ENCODE data around the gene ETF1.

Gene ETF1

GRCh38 chr5:138463419-138464007 is 79.5 kb downstream of the ETF1 start:
- DNase-seq: peak; percentile 19
- no peak for ATAC-seq

GRCh38 chr5:138461343-138462125 is 81.5 kb downstream of the ETF1 start:
- no peak for ATAC-seq
- DNase-seq: no peak

GRCh38 chr5:138460032-138460693 is 82.9 kb downstream of the ETF1 start:
- no peak for DNase-seq
- ATAC-seq: no peak

DNA sequence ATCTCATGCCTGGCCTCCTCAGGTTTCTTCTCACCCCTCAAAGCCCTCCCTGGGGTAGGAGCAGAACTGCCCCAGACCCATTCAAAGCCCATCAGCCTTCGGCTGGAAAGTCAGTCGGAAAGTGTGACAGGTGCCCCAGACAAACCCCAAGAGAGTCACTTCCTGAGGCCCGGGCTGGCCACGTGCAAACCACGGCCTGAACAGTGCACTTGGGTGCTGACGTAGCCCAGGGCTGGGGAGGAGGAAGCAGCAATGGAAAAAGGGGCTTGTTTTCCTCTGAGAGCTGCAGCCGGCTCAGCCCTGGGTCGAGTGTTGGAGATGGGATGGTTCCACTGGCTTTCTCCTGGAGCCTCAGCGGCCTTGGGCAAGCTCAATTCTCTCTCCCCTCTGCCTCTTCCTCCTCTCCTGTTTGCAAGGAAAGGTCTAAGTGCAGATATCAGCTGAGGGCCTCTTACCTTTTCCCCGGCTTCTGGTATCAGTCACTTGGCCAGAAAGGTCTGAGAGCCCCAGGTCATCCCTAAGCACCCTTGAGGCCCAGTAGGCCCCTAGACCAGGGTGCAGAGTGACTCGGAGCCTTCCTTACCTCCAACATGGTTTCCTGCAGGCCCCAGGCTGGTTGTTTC is 83.6 kb downstream of the ETF1 start:
- ATAC-seq: peak; percentile 84

DNA sequence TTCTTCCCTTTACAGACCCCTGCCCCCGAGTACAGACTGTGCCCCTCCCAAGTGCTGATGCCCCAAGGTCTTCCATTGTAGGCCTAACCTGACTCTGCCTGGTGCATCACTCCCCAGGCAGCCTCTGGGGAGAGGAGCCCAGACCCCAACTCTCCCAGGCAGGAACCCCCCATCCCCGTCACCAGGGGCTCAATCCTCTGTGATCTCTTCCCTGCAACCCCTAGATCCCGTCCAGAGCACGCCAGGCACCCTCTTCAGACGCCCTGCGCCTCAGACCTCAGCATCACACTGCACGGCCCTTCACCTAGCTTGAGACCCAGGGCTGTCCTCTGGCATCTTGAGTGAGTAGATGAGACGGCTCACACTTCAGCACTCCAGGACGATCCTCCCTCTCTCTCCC is 84.2 kb downstream of the ETF1 start:
- ATAC-seq: peak; percentile 15
- no peak for DNase-seq

More for the DNA sequence above, 83.6 kb downstream of the ETF1 start:
- peak; percentile 91 for DNase-seq

DNA sequence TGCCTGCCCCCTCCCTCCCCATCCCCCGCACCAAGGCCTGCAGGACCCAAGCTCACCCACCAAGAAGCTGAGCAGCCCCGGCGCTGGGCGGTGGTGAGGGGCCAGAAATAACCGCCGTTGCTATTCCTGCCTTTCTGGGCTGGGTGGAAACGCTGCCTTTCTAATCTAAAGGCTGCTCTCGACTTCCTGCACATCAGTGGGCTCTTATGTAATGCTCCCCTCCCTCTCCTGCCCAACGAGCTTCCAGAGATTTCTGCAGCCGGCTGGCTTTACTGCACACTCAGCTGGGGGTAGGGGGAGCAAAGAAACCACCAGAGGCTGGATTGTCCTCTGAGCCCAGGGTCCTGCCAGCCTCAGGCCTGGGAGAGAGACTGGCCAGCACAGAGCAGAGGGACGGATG is 84.7 kb downstream of the ETF1 start:
- ATAC-seq: no peak
- DNase-seq: no peak

GRCh38 chr5:138457531-138458275 is 85.3 kb downstream of the ETF1 start:
- no peak for ATAC-seq
- DNase-seq: peak; percentile 20
